ENCODE measurements around the gene STAT1.

The STAT1 gene

GRCh38 chr2:190982262-190983034 is 31.5 kb downstream of the STAT1 start:
- H3K9me3 ChIP-seq (ENCODE audit: severe bottlenecking): no peaks in the 10 kb centered on the region
- no peaks in the 10 kb centered on the region for H3K27me3 ChIP-seq (ENCODE audit: insufficient read depth, low read depth, severe bottlenecking)
- H3K36me3 ChIP-seq: peaks cover 90% of the 10 kb centered on the region
- no peak overlapping the region for H3K4me3 ChIP-seq (ENCODE audit: low read depth, low read length)
- H3K27ac ChIP-seq: no peak overlapping the region
- DNase-seq: no peak
- no peak for TF ChIP-seq CTCF (IDR thresholded peaks at IDR 0.05; ENCODE audit: low read depth, low read length)

GRCh38 chr2:190981733-190982132 is 32.2 kb downstream of the STAT1 start:
- Histone ChIP-seq H3K4me3 (ENCODE audit: low read depth, low read length) (no peak overlapping the region), H3K27ac (no peak overlapping the region), H3K27me3 (ENCODE audit: insufficient read depth, low read depth, severe bottlenecking) (no peaks in the 10 kb centered on the region), H3K9me3 (ENCODE audit: severe bottlenecking) (no peaks in the 10 kb centered on the region), H3K36me3 (peaks cover 85% of the 10 kb centered on the region)
- DNase-seq: no peak
- no peak for TF ChIP-seq CTCF (IDR thresholded peaks at IDR 0.05; ENCODE audit: low read depth, low read length)

DNA sequence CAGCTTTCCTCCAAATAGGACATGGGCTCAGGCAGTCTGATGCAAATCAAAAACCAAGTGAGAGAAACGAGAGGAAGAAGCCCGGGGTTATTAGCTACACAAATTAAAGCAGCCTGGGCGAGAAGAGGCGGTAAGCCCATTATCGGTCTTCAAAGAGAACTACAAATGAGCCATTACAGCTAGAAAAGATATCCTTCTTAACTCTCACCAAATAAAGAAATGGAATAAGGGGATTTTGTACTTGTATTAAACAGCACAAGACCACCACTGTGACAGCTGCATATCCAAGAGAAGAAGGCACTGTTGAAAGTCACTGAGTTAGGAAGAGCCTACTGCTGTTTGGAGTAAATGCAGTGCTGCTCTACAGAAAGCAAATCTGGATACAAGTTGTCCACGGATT is 32.6 kb downstream of the STAT1 start:
- Histone ChIP-seq H3K27me3 (ENCODE audit: insufficient read depth, low read depth, severe bottlenecking) (no peaks in the 10 kb centered on the region), H3K36me3 (peaks cover 85% of the 10 kb centered on the region), H3K4me3 (ENCODE audit: low read depth, low read length) (no peak overlapping the region), H3K27ac (no peak overlapping the region), H3K9me3 (ENCODE audit: severe bottlenecking) (no peaks in the 10 kb centered on the region)
- no peak for DNase-seq
- no peak for TF ChIP-seq CTCF (IDR thresholded peaks at IDR 0.05; ENCODE audit: low read depth, low read length)

DNA sequence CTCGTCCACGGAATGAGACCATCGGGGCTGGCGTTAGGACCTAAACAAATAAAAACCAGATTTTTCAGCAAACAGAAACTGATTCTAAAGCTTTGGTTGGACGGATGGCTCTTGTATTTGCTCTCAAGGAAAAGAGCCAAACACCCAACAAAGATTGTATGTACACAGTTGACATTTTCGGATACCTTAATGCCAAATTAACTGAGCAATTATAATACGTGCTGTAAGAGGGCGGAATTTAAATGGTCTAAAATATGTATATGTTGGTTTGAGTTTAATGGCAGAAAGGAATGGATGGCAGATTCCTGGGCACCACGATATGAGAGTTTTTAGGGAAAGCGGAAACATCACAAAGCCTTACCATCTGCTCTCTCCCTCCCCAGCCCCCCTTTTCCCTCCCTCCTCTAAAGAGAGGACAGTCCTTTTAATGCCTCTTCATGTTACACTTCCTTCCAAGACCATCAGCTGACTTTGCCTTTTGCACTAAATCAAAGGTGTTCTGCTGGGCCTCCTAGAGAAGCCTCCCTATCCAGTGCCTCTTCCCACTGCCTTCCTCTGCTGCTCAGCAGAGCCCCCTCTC is 33.3 kb downstream of the STAT1 start:
- no peak for DNase-seq
- H3K9me3 ChIP-seq (ENCODE audit: severe bottlenecking): no peaks in the 10 kb centered on the region
- H3K36me3 ChIP-seq: peaks cover 83% of the 10 kb centered on the region
- TF ChIP-seq CTCF (IDR thresholded peaks at IDR 0.05; ENCODE audit: low read depth, low read length): no peak
- H3K27ac ChIP-seq: no peak overlapping the region
- H3K4me3 ChIP-seq (ENCODE audit: low read depth, low read length): no peak overlapping the region
- no peaks in the 10 kb centered on the region for H3K27me3 ChIP-seq (ENCODE audit: insufficient read depth, low read depth, severe bottlenecking)

DNA sequence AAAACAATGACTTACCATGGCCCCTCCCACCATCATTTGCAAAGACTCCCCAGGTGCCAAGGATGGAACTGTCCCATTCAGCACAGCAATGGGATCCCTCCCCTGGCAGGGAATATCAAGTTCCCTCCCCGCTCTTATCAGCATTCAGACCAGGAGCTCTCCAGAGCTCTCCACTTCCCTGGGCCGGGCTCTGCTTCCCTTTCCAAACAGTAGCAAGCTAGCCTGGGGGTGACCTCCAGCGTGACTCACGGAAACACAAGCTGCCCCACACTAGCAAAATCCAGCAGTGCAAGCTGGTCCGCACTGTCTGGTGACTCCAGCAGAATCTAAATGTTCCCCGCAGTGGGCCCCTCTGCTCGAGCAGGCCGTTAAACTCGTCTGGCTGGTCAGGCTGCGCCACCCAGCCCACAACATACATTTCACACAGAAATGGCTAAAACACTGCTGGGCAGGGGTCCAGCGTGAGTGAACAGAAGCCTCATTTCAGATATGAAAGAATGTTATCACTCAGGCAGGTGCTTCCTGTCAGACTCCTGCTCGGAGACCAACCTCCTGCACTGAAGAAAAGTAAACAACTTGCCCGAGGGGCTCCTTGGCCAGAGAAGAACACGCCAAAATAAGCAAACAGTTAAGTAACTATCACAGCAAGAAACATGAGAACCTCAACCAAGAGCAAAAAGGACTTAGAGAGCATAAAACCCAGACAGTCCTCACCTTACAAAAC is 33.9 kb downstream of the STAT1 start:
- H3K27me3 ChIP-seq (ENCODE audit: insufficient read depth, low read depth, severe bottlenecking): no peaks in the 10 kb centered on the region
- H3K4me3 ChIP-seq (ENCODE audit: low read depth, low read length): no peak overlapping the region
- peaks cover 78% of the 10 kb centered on the region for H3K36me3 ChIP-seq
- no peak for DNase-seq
- no peak for TF ChIP-seq CTCF (IDR thresholded peaks at IDR 0.05; ENCODE audit: low read depth, low read length)
- H3K27ac ChIP-seq: no peak overlapping the region
- no peaks in the 10 kb centered on the region for H3K9me3 ChIP-seq (ENCODE audit: severe bottlenecking)

All from WERI-Rb-1 (cell line).